Endothelial cell of umbilical vein (primary cell): ENCODE measurements around the gene ANKRD23. TPM values are rescaled to one million over a fixed set of nuclear protein-coding genes. Genes with fewer than 3 reads are reported as not detected.

Experiments used
- BruUV-seq: library from RNA; stranded (reverse); fragments of 400-500 nt; replicated peaks from 2 replicates; lab custom pipeline; 2021; lab: Mats Ljungman, UMichigan
- CTCF ChIA-PET: fragments of 300-600, 350-600 bp; sonication (Branson Sonifier 250); formaldehyde crosslinking; loops from one replicate; lab custom pipeline; 2021; ENCODE audit warnings: antibody characterized with exemption, inconsistent platforms; lab: Charles Lee
- POLR2A ChIA-PET: fragments of 300-600, 350-600 bp; sonication (Branson Sonifier 250); formaldehyde crosslinking; loops from one replicate; lab custom pipeline; 2021; ENCODE audit warnings: antibody characterized with exemption, inconsistent platforms; lab: Charles Lee
- DNase-seq: peaks from one replicate; pipeline ENCODE4 v3.0.0-alpha.2; 2011; ENCODE audit warnings: low read depth, low spot score
- FAIRE-seq: peaks from 2 replicates; lab custom pipeline; 2011; peaks lifted over from hg19 to GRCh38; lab: Jason Lieb, UNC
- H2AFZ ChIP-seq: 2 replicates; pipeline ENCODE4 v1.6.0; 2012; ENCODE audit warnings: low read depth, low read length, control low read depth, inconsistent platforms
- H3K27ac ChIP-seq: 2 replicates; pipeline ENCODE4 v1.5.1; 2011; ENCODE audit warnings: low read depth, mild to moderate bottlenecking, control low read depth, low read length, moderate library complexity; ENCODE audit not compliant: insufficient read depth
- H3K27me3 ChIP-seq, 2 experiments: 2 replicates each; pipeline versions ENCODE4 v1.6.0 to v1.6.1; 2011; ENCODE audit warnings: low read length in 2 of 2, mixed read lengths in 1 of 2; ENCODE audit not compliant: control insufficient read depth in 2 of 2, insufficient read depth in 2 of 2
- H3K36me3 ChIP-seq, 2 experiments: 2 replicates in 1 of 2; 3 replicates in 1 of 2; pipeline ENCODE4 v1.5.1; 2011; ENCODE audit warnings: low read length in 2 of 2, mild to moderate bottlenecking in 1 of 2, moderate library complexity in 1 of 2; ENCODE audit not compliant: control insufficient read depth in 2 of 2, insufficient read depth in 2 of 2; ENCODE audit errors: extremely low read depth in 1 of 2
- H3K4me1 ChIP-seq: 3 replicates; pipeline ENCODE4 v1.5.1; 2011; ENCODE audit warnings: mild to moderate bottlenecking, low read length; ENCODE audit not compliant: control insufficient read depth, insufficient read depth; ENCODE audit errors: extremely low read depth
- H3K4me2 ChIP-seq: 2 replicates; pipeline ENCODE4 v1.6.1; 2011; ENCODE audit warnings: low read length, control low read depth, mixed read lengths; ENCODE audit not compliant: insufficient read depth
- H3K4me3 ChIP-seq, 3 experiments: fragments of 200-600 bp in 1 of 3; sonication (generic), shearing (Covaris generic) in 1 of 3; replicated peaks in 1 of 3; 2 replicates each; pipeline ENCODE4 v1.5.1; 2011 to 2016; ENCODE audit warnings: control low read depth in 3 of 3, low read length in 3 of 3, mild to moderate bottlenecking in 2 of 3, inconsistent platforms in 1 of 3, low read depth in 1 of 3, moderate library complexity in 1 of 3; ENCODE audit not compliant: insufficient read depth in 1 of 3
- H3K79me2 ChIP-seq: 2 replicates; pipeline ENCODE4 v1.6.0; 2012; ENCODE audit warnings: low read length, inconsistent platforms; ENCODE audit not compliant: control insufficient read depth, insufficient read depth
- H3K9ac ChIP-seq: replicated peaks from 2 replicates; pipeline ENCODE3; 2011; ENCODE audit warnings: low read length, control low read depth; ENCODE audit not compliant: insufficient read depth; ENCODE audit errors: extremely low read depth
- H3K9me1 ChIP-seq: replicated peaks from 3 replicates; pipeline ENCODE4 v1.6.0; 2011; ENCODE audit warnings: mild to moderate bottlenecking, low read length; ENCODE audit not compliant: control insufficient read depth, insufficient read depth; ENCODE audit errors: extremely low read depth
- H3K9me3 ChIP-seq: replicated peaks from 2 replicates; pipeline ENCODE4 v1.5.1; 2012; ENCODE audit warnings: low read length, inconsistent platforms; ENCODE audit not compliant: control insufficient read depth, insufficient read depth
- H4K20me1 ChIP-seq: replicated peaks from 2 replicates; pipeline ENCODE3; 2011; ENCODE audit warnings: mild to moderate bottlenecking, low read length; ENCODE audit not compliant: control insufficient read depth, insufficient read depth; ENCODE audit errors: extremely low read depth
- EZH2 ChIP-seq: IDR thresholded peaks from 2 replicates; pipeline ENCODE4 v1.6.1; 2012; ENCODE audit warnings: borderline replicate concordance, low read depth, mild to moderate bottlenecking, moderate library complexity, low read length, inconsistent platforms; ENCODE audit not compliant: severe bottlenecking
- FOS ChIP-seq: IDR thresholded peaks from 2 replicates; pipeline ENCODE4 v1.6.1; 2011; ENCODE audit warnings: mild to moderate bottlenecking, low read length, moderate library complexity, borderline replicate concordance; ENCODE audit not compliant: insufficient read depth
- GATA2 ChIP-seq: IDR thresholded peaks from 2 replicates; pipeline ENCODE4 v1.7.0; 2011; ENCODE audit warnings: low read depth, mild to moderate bottlenecking, moderate library complexity, mixed read lengths, low read length; ENCODE audit not compliant: insufficient read length, insufficient read depth
- JUN ChIP-seq: IDR thresholded peaks from 2 replicates; pipeline ENCODE4 v1.6.1; 2011; ENCODE audit warnings: borderline replicate concordance, low read depth; ENCODE audit not compliant: insufficient read length, insufficient read depth
- MYC ChIP-seq: IDR thresholded peaks from one replicate; pipeline ENCODE4 v1.6.1; 2011; ENCODE audit warnings: mild to moderate bottlenecking, low read depth, low read length
- POLR2A ChIP-seq: IDR thresholded peaks from 2 replicates; pipeline ENCODE4 v1.6.1; 2012; ENCODE audit warnings: low read depth, mild to moderate bottlenecking, control low read depth, low read length
- POLR2AphosphoS5 ChIP-seq: IDR thresholded peaks from 2 replicates; pipeline ENCODE4 v1.6.1; 2012; ENCODE audit warnings: low read depth, mild to moderate bottlenecking, control low read depth, low read length, moderate library complexity; ENCODE audit not compliant: insufficient read depth
- dilution Hi-C: fragments of 300-500 bp; cut with MboI; formaldehyde crosslinking; loops from one replicate; pipeline ENCODE4 v1.15.0; 2019; ENCODE audit warnings: low sequenced_read_pairs; ENCODE audit not compliant: extremely low pct_ligation_motif_present
- intact Hi-C: fragments of 100-400 bp; cut with micrococcal nuclease; formaldehyde crosslinking; loops from one replicate; pipeline ENCODE4 v1.10.0; 2022
- polyA plus RNA-seq, 4 experiments: library from polyadenylated mRNA; depleted of rRNA in 3 of 4; stranded (reverse) in 3 of 4; unstranded in 1 of 4; fragments of >200 nt; gene quantifications; 2 replicates each; pipeline versions ENCODE4 v1.2.1 to v1.2.3, GENCODE V29; 2011 to 2012; ENCODE audit warnings: missing spikeins in 1 of 4
- total RNA-seq: library from RNA; stranded (reverse); gene quantifications from 2 replicates; pipeline ENCODE4 v1.2.3, GENCODE V29; 2021
- TF ChIP-seq, protein P1 (sequence below), 2 donors: IDR thresholded peaks; 1 replicate in 1 of 2; 2 replicates in 1 of 2; pipeline ENCODE4 v1.5.1; 2011; ENCODE audit warnings: low read length in 2 of 2, mild to moderate bottlenecking in 2 of 2, moderate library complexity in 2 of 2, control low read depth in 1 of 2, inconsistent platforms in 1 of 2, low read depth in 1 of 2; ENCODE audit not compliant: insufficient read depth in 1 of 2; ENCODE audit errors: extremely low read depth in 1 of 2
- TF ChIP-seq, protein P2 (sequence below): IDR thresholded peaks from 2 replicates; pipeline ENCODE4 v1.6.1; 2011; ENCODE audit not compliant: insufficient read depth, insufficient read length

The ANKRD23 gene
- total and polyA plus RNA-seq, 2 donors (not counting 3 experiments of a cell fraction or from before 2014, with no cell fraction given): 1.7 to 3.6 TPM

GRCh38 chr2:96826546-96827278 lies 17.1 kb downstream of the ANKRD23 start:
- Histone ChIP-seq H3K4me1 (no peaks in the 10 kb centered on the region), H4K20me1 (no peaks in the 10 kb centered on the region), H3K9me1 (no peaks in the 10 kb centered on the region), H3K9me3 (no peaks in the 10 kb centered on the region), H3K27me3 (no peaks in the 10 kb centered on the region), H2AFZ (no peak overlapping the region), H3K36me3 (peaks cover 2 to 27% of the 10 kb centered on the region in 2 experiments), H3K4me3 (no peak overlapping the region), H3K4me2 (no peak overlapping the region), H3K9ac (no peak overlapping the region), H3K27ac (no peak overlapping the region), H3K79me2 (no peaks in the 10 kb centered on the region)
- ChIA-PET POLR2A (no interaction called here), CTCF (no interaction called here)
- intact Hi-C loops: no loop called here
- no peak for FAIRE-seq
- no peak for DNase-seq
- no TSS peak for BruUV-seq
- TF ChIP-seq MYC (no peak), FOS (no peak), GATA2 (no peak), JUN (no peak), EZH2 (no peak), POLR2AphosphoS5 (no peak), POLR2A (no peak)
- TF ChIP-seq, protein P1, sequence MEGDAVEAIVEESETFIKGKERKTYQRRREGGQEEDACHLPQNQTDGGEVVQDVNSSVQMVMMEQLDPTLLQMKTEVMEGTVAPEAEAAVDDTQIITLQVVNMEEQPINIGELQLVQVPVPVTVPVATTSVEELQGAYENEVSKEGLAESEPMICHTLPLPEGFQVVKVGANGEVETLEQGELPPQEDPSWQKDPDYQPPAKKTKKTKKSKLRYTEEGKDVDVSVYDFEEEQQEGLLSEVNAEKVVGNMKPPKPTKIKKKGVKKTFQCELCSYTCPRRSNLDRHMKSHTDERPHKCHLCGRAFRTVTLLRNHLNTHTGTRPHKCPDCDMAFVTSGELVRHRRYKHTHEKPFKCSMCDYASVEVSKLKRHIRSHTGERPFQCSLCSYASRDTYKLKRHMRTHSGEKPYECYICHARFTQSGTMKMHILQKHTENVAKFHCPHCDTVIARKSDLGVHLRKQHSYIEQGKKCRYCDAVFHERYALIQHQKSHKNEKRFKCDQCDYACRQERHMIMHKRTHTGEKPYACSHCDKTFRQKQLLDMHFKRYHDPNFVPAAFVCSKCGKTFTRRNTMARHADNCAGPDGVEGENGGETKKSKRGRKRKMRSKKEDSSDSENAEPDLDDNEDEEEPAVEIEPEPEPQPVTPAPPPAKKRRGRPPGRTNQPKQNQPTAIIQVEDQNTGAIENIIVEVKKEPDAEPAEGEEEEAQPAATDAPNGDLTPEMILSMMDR (IDR thresholded peaks at IDR 0.05; ENCODE audit: extremely low read depth in 1 of 2, insufficient read depth in 1 of 2, low read depth in 1 of 2, low read length in 2 of 2): no peak
- TF ChIP-seq, protein P2, sequence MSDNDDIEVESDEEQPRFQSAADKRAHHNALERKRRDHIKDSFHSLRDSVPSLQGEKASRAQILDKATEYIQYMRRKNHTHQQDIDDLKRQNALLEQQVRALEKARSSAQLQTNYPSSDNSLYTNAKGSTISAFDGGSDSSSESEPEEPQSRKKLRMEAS: no peak
- dilution Hi-C loops: no loop called here
